Measurements from ENCODE around the gene ECI1.

DNA sequence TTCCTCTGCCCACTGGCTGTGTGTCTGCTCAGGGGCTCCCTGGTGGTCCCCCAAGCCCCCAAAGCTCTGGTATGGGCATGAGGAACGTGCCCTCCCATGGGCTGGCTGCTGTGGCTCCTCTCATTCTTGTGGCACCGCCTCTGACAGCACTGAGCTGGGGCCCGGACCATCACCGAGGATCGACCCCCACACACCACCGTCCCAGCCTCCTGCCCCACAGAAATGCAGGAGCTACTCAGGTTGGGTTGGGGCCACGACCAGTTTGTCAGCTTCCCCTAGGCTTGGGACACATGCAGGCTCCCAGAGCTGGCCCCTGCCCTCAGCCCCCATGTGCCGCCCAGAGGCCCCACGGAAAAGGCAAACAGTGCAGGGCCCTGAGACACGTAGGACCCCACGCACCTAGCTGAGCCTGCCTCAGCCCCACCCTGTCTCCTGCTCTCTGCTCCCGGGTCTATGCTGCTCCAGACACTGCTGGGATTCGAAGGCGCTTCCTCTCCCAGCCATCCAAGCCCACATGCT lies 51.7 kb downstream of the ECI1 start:
- TF ChIP-seq, protein P1, sequence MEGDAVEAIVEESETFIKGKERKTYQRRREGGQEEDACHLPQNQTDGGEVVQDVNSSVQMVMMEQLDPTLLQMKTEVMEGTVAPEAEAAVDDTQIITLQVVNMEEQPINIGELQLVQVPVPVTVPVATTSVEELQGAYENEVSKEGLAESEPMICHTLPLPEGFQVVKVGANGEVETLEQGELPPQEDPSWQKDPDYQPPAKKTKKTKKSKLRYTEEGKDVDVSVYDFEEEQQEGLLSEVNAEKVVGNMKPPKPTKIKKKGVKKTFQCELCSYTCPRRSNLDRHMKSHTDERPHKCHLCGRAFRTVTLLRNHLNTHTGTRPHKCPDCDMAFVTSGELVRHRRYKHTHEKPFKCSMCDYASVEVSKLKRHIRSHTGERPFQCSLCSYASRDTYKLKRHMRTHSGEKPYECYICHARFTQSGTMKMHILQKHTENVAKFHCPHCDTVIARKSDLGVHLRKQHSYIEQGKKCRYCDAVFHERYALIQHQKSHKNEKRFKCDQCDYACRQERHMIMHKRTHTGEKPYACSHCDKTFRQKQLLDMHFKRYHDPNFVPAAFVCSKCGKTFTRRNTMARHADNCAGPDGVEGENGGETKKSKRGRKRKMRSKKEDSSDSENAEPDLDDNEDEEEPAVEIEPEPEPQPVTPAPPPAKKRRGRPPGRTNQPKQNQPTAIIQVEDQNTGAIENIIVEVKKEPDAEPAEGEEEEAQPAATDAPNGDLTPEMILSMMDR (IDR thresholded peaks at IDR 0.05 in 4 of 5, conservative IDR thresholded peaks at IDR 0.05 in 1 of 5): no peak
- no peak for TF ChIP-seq POLR2A (IDR thresholded peaks at IDR 0.05)

Measured in gastrocnemius medialis (tissue), 4 donors.